ENCODE results near the gene TIAM1. TPM values are rescaled to one million over a fixed set of nuclear protein-coding genes. Genes with fewer than 3 reads are reported as not detected.

The TIAM1 gene
- total and polyA plus RNA-seq, 11 donors: 0.31 to 9.4 (median 1.1) TPM

GRCh38 chr21:31310750-31311149 is 33.3 kb downstream of the TIAM1 start:
- Histone ChIP-seq H3K27ac (no peak overlapping the region), H3K36me3 (no peaks in the 10 kb centered on the region), H3K27me3 (no peaks in the 10 kb centered on the region), H3K9me3 (no peaks in the 10 kb centered on the region), H3K4me1 (no peaks in the 10 kb centered on the region), H3K4me3 (no peak overlapping the region)
- intact Hi-C loops (cut with DNase I): no loop called here
- no peak for TF ChIP-seq POLR2A (IDR thresholded peaks at IDR 0.05)
- TF ChIP-seq, protein P1, sequence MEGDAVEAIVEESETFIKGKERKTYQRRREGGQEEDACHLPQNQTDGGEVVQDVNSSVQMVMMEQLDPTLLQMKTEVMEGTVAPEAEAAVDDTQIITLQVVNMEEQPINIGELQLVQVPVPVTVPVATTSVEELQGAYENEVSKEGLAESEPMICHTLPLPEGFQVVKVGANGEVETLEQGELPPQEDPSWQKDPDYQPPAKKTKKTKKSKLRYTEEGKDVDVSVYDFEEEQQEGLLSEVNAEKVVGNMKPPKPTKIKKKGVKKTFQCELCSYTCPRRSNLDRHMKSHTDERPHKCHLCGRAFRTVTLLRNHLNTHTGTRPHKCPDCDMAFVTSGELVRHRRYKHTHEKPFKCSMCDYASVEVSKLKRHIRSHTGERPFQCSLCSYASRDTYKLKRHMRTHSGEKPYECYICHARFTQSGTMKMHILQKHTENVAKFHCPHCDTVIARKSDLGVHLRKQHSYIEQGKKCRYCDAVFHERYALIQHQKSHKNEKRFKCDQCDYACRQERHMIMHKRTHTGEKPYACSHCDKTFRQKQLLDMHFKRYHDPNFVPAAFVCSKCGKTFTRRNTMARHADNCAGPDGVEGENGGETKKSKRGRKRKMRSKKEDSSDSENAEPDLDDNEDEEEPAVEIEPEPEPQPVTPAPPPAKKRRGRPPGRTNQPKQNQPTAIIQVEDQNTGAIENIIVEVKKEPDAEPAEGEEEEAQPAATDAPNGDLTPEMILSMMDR (IDR thresholded peaks at IDR 0.05): no peak
- DNase-seq (no peak), ATAC-seq (no peak)
- WGBS, 4 donors: 71 to 76% (median 74%) methylated on average over 7 of the region's 7 CpGs

DNA sequence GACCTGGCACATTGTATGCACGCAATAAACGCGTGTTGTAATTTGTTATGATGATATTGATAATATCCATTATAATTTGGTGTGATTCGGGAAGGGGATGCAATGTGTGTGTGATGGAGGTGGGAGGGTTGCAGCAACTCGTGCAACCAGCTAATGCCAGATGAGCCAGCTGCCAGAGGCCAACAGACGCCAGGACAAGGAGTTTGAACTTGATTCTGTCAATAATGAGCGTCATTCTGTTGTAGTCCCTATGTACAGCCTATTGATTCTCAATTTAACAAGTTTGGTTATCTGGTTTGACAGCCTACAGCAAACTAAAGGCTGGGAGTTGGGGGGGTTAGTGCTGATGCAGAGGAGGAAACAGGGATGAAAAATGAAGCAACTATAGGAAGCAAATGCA is 35.5 kb downstream of the TIAM1 start:
- no peak for DNase-seq

DNA sequence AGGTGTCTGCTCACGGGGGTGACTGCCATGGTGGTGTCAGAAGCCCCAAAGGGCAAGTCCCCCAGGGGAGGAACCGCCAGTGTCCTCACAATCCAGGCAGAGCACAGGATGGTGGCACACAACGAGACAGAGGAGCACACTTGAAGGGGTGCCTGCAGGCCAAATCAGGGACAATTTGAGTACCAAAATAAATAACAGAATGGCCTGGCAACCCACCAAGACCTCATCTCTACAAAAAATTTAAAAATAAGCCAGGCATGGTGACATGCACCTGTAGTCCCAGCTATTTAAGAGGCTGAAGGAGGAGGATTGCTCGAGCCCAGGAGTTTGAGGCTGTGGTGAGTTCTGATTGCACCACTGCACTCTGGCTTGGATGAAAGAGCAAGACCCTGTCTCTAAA is 38.2 kb downstream of the TIAM1 start:
- DNase-seq (no peak), ATAC-seq (no peak)
- Histone ChIP-seq H3K36me3 (no peaks in the 10 kb centered on the region), H3K4me1 (no peaks in the 10 kb centered on the region), H3K4me3 (no peak overlapping the region), H3K27me3 (no peaks in the 10 kb centered on the region), H3K9me3 (no peaks in the 10 kb centered on the region), H3K27ac (no peak overlapping the region)
- TF ChIP-seq, protein P1 (IDR thresholded peaks at IDR 0.05): no peak
- TF ChIP-seq POLR2A (IDR thresholded peaks at IDR 0.05): no peak
- 82 to 89% (median 88%) methylated on average over 4 of the region's 4 CpGs for WGBS, 4 donors
- intact Hi-C loops (cut with DNase I): no loop called here

More for the DNA sequence above, 35.5 kb downstream of the TIAM1 start:
- no peaks in the 10 kb centered on the region for H3K36me3 ChIP-seq
- no peak for TF ChIP-seq POLR2A (IDR thresholded peaks at IDR 0.05)
- TF ChIP-seq, protein P1 (IDR thresholded peaks at IDR 0.05): no peak
- WGBS, 4 donors: 91 to 94% (median 92%) methylated on average over 7 of the region's 7 CpGs
- H3K4me1 ChIP-seq: no peaks in the 10 kb centered on the region
- no peak for ATAC-seq
- no peak overlapping the region for H3K27ac ChIP-seq
- H3K27me3 ChIP-seq: no peaks in the 10 kb centered on the region
- intact Hi-C loops (cut with DNase I): no loop called here
- no peaks in the 10 kb centered on the region for H3K9me3 ChIP-seq
- H3K4me3 ChIP-seq: no peak overlapping the region

DNA sequence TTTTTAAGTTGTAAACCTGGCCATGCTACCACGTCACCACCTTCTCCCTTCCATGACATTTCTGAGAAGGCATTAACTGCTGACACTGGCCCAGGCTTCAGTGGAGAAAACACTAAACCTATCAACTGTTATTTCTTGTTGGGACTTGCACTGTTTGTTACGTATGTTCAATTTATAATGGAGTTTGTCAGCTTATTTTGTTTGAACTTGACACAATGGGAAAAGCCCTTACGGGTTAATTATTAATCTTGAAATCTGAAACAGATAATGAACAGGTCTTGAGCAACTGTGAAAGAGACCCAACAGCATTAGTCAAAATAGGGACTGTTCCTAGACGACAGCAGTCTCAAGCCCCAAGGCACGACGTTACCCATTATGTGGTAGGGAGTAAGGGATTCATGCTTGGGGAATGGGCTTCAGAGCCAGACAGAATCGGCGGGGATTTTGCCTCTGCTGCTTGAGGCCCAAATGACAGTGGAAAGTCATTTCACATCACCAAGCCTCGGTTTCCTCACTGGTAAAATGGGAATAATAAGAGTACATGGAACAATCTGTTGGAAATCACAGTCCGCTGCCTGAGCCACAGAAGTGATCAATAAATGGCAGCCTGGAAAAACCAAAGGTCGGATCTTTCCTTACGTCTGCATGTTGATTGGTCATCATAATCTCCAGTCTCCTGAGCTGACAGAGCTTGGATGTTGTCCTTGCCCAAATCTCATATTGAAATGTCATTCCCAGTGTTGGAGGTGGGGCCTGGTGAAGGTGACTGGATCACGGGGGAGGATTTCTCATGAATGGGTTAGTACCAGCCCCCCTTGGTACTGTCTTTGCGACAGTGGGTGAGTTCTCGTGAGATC is 44.5 kb downstream of the TIAM1 start:
- no peaks in the 10 kb centered on the region for H3K9me3 ChIP-seq
- WGBS, 4 donors: 93 to 96% (median 94%) methylated on average over 15 of the region's 15 CpGs
- H3K4me3 ChIP-seq: no peak overlapping the region
- no peak overlapping the region for H3K27ac ChIP-seq
- intact Hi-C loops (cut with DNase I): no loop called here
- H3K27me3 ChIP-seq: no peaks in the 10 kb centered on the region
- H3K36me3 ChIP-seq: no peaks in the 10 kb centered on the region
- ATAC-seq (no peak), DNase-seq (no peak)
- TF ChIP-seq, protein P1 (IDR thresholded peaks at IDR 0.05): no peak
- H3K4me1 ChIP-seq: no peaks in the 10 kb centered on the region

All from heart left ventricle (tissue), 16 donors.